Heart left ventricle (tissue), 13 donors: Measurements from ENCODE around the gene RPS2.

ENCODE experiments used
- POLR2A ChIP-seq, 2 donors: fragments of 450-650 bp; IDR thresholded peaks; one replicate each; pipeline ENCODE4 v1.6.1; 2017; ENCODE audit warnings: antibody characterized with exemption in 2 of 2, mild to moderate bottlenecking in 2 of 2, moderate library complexity in 2 of 2
- TF ChIP-seq, protein P1 (sequence below), 12 donors: fragments of 200-600 bp; sonication (generic) in 4 of 12; IDR thresholded peaks; one replicate each; pipeline versions ENCODE4 v1.5.0 to v1.8.0; 2018 to 2022; ENCODE audit warnings: antibody characterized with exemption in 12 of 12, mild to moderate bottlenecking in 5 of 12
- donor health status: ischemic (EF 13 %, LVEDD 7.1; RV severe dilation, severe dysfunction).
- donor health status: DM: no; HTN: yes; CAD: no.
- donor health status: DM: no; HTN: no; CAD: no.
- donor health status: ischemic (EF 25% LVEDD 6.9; RV normal size, moderate dysfunction).
- donor health status: ischemic (EF 25% LVEDD 5.7; RV mildly dilated, moderate dysfunction).
- donor health status: ischemic (EF 35%, LVEDD 5.7; RV mildly dilated, moderate dysfunction).
- donor health status: nonischemic (EF 11% LVEDD 7.7; RV severe dilation, severe dysfunction).
- donor health status: DM: yes; HTN: yes; CAD: no.
- donor health status: PGD.
- donor health status: ischemic (EF 29% LVEDD 5.4; RV normal size, mild dysfunction).
- donor health status: nonischemic (EF 23%, LVEDD 6.1; RV moderate dilation, normal function).

DNA sequence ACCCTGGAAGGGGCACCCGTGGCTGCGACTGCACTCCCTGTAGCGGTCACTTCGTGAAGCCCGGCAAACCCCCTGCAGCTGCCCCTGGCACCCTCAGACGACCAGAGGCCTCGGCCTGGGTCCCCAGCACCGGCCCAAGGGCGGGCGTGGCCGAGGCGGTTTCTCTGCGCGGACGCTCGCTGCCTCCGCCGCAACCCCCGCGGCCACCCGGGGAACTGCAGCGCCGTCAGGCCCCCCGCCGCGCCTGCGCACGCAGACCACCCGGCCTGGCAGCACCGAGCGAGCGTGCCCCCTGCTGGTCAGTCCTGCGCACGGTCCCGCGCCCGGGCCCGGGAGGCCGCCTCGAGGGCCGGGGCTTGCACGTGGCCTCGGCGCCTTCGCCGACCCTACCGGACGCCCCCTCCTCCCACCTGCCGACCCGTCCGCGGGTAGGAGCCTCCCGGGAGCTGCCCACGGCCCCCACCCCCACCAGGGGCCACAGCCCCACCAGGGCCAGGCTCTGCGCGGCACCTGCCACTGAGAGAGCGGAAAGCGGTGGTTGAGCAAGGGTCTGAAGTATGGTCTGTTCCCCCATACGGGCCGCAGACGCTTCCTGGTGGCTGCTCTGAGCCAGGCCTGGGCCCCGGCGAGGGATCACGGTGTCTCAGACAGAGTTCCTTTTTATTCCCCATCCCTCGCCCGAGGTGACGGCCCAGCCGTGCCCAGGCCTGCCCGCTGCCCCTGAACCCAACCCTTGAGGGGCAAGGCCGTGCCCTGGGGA, 34.9 kb downstream of the RPS2 start:
- TF ChIP-seq POLR2A (IDR thresholded peaks at IDR 0.05) = peak in 1 of 2 donors; percentile 50
- TF ChIP-seq, protein P1, sequence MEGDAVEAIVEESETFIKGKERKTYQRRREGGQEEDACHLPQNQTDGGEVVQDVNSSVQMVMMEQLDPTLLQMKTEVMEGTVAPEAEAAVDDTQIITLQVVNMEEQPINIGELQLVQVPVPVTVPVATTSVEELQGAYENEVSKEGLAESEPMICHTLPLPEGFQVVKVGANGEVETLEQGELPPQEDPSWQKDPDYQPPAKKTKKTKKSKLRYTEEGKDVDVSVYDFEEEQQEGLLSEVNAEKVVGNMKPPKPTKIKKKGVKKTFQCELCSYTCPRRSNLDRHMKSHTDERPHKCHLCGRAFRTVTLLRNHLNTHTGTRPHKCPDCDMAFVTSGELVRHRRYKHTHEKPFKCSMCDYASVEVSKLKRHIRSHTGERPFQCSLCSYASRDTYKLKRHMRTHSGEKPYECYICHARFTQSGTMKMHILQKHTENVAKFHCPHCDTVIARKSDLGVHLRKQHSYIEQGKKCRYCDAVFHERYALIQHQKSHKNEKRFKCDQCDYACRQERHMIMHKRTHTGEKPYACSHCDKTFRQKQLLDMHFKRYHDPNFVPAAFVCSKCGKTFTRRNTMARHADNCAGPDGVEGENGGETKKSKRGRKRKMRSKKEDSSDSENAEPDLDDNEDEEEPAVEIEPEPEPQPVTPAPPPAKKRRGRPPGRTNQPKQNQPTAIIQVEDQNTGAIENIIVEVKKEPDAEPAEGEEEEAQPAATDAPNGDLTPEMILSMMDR (IDR thresholded peaks at IDR 0.05) = peak; percentile 83 to 100 (median 98)
